Measurements from ENCODE around the gene YBX2.
A peak's percentile ranks its signal among the peaks of the same experiment; 100 is the strongest.
"Not testable (repeated sequence)": the region's sequence is repeated elsewhere in the genome, so short reads cannot be mapped to it uniquely, and the experiment has no call there.

Gene YBX2

GRCh38 chr17:7262192-7262934, 32.1 kb downstream of the YBX2 start, which contains the start of gene CLDN7:
CLDN7 (minus strand) TSS chr17:7262478; CDS start chr17:7262043, 435 bp downstream.
- peak; percentile 16 for DNase-seq

- DNase-seq: no peak
These were observed 32.9 kb downstream of the YBX2 start for GRCh38 chr17:7261379-7262191.

- DNase-seq: no peak
These were observed 33.6 kb downstream of the YBX2 start for GRCh38 chr17:7260651-7261378.

GRCh38 chr17:7260151-7260550, 34.3 kb downstream of the YBX2 start:
- DNase-seq: no peak

GRCh38 chr17:7259555-7259889, 34.9 kb downstream of the YBX2 start:
- no peak for DNase-seq

- DNase-seq: no peak
These were observed 35.5 kb downstream of the YBX2 start for GRCh38 chr17:7258731-7259554.

- no peak for DNase-seq
These were observed 37.5 kb downstream of the YBX2 start for GRCh38 chr17:7256766-7257456.

- DNase-seq: no peak
These were observed 39.9 kb downstream of the YBX2 start for GRCh38 chr17:7254511-7254910.

GRCh38 chr17:7253082-7253481, 41.4 kb downstream of the YBX2 start:
- no peak for DNase-seq

- peak; percentile 90 for DNase-seq
These were observed 42.0 kb downstream of the YBX2 start, which contains the start of gene ELP5 for GRCh38 chr17:7252176-7253043. ELP5 (plus strand) TSS chr17:7252215; CDS start chr17:7252551, 336 bp downstream.

- peak; percentile 99 for DNase-seq
These were observed 42.7 kb downstream of the YBX2 start, which contains the start of gene CTDNEP1 for GRCh38 chr17:7251661-7252175. CTDNEP1 (minus strand) TSS chr17:7251734; CDS start chr17:7251296, 438 bp downstream.

- peak; percentile 63 for DNase-seq
These were observed 43.5 kb downstream of the YBX2 start for GRCh38 chr17:7250695-7251627.

GRCh38 chr17:7249830-7250229, 44.6 kb downstream of the YBX2 start:
- DNase-seq: no peak

GRCh38 chr17:7249214-7249613, 45.2 kb downstream of the YBX2 start:
- DNase-seq: no peak

GRCh38 chr17:7248796-7249195, 45.6 kb downstream of the YBX2 start:
- DNase-seq: no peak

- DNase-seq: no peak
These were observed 47.7 kb downstream of the YBX2 start for GRCh38 chr17:7246779-7247178.

- not testable (repeated sequence) for DNase-seq
These were observed 50.6 kb downstream of the YBX2 start for GRCh38 chr17:7243838-7244237.

GRCh38 chr17:7243453-7243729, 51.0 kb downstream of the YBX2 start:
- DNase-seq: no peak

GRCh38 chr17:7242717-7243452, 51.6 kb downstream of the YBX2 start:
- DNase-seq: peak; percentile 92
